ENCODE measurements around the gene TTC38.
"Not testable (repeated sequence)": the region's sequence is repeated elsewhere in the genome, so short reads cannot be mapped to it uniquely, and the experiment has no call there.

TTC38 gene

GRCh38 chr22:46312848-46313247 lies 45.0 kb downstream of the TTC38 start:
- H3K4me1 ChIP-seq (ENCODE audit: control insufficient read depth, insufficient read depth, low read length, poor library complexity, severe bottlenecking); H3K4me3 ChIP-seq (ENCODE audit: insufficient read depth, low read depth, low read length, poor library complexity, severe bottlenecking); H3K36me3 ChIP-seq (ENCODE audit: control insufficient read depth, insufficient read depth, low read length); H3K27me3 ChIP-seq (replicated peaks; ENCODE audit: control insufficient read depth, insufficient read depth, low read length, poor library complexity, severe bottlenecking); H3K27ac ChIP-seq (ENCODE audit: insufficient read depth, low read length, poor library complexity, severe bottlenecking); H3K9me3 ChIP-seq (ENCODE audit: control insufficient read depth, low read length); DNase-seq: not testable (repeated sequence)

GRCh38 chr22:46315976-46316375 lies 48.2 kb downstream of the TTC38 start:
- Histone ChIP-seq H3K36me3 (ENCODE audit: control insufficient read depth, insufficient read depth, low read length) (no peaks in the 10 kb centered on the region), H3K27me3 (replicated peaks; ENCODE audit: control insufficient read depth, insufficient read depth, low read length, poor library complexity, severe bottlenecking) (no peaks in the 10 kb centered on the region), H3K4me1 (ENCODE audit: control insufficient read depth, insufficient read depth, low read length, poor library complexity, severe bottlenecking) (no peaks in the 10 kb centered on the region), H3K9me3 (ENCODE audit: control insufficient read depth, low read length) (no peaks in the 10 kb centered on the region), H3K4me3 (ENCODE audit: insufficient read depth, low read depth, low read length, poor library complexity, severe bottlenecking) (no peak overlapping the region), H3K27ac (ENCODE audit: insufficient read depth, low read length, poor library complexity, severe bottlenecking) (no peak overlapping the region)
- no peak for DNase-seq

- DNase-seq, result no peak
- Histone ChIP-seq H3K4me3 (ENCODE audit: insufficient read depth, low read depth, low read length, poor library complexity, severe bottlenecking) (no peak overlapping the region), H3K27ac (ENCODE audit: insufficient read depth, low read length, poor library complexity, severe bottlenecking) (no peak overlapping the region), H3K36me3 (ENCODE audit: control insufficient read depth, insufficient read depth, low read length) (no peaks in the 10 kb centered on the region), H3K4me1 (ENCODE audit: control insufficient read depth, insufficient read depth, low read length, poor library complexity, severe bottlenecking) (no peaks in the 10 kb centered on the region), H3K9me3 (ENCODE audit: control insufficient read depth, low read length) (no peaks in the 10 kb centered on the region), H3K27me3 (replicated peaks; ENCODE audit: control insufficient read depth, insufficient read depth, low read length, poor library complexity, severe bottlenecking) (no peaks in the 10 kb centered on the region)
Observed at GRCh38 chr22:46317646-46318045, 49.8 kb downstream of the TTC38 start.

- DNase-seq, result no peak
- no peaks in the 10 kb centered on the region for H3K9me3 ChIP-seq (ENCODE audit: control insufficient read depth, low read length)
- no peaks in the 10 kb centered on the region for H3K4me1 ChIP-seq (ENCODE audit: control insufficient read depth, insufficient read depth, low read length, poor library complexity, severe bottlenecking)
- no peaks in the 10 kb centered on the region for H3K27me3 ChIP-seq (replicated peaks; ENCODE audit: control insufficient read depth, insufficient read depth, low read length, poor library complexity, severe bottlenecking)
- H3K27ac ChIP-seq (ENCODE audit: insufficient read depth, low read length, poor library complexity, severe bottlenecking), result no peak overlapping the region
- no peaks in the 10 kb centered on the region for H3K36me3 ChIP-seq (ENCODE audit: control insufficient read depth, insufficient read depth, low read length)
- no peak overlapping the region for H3K4me3 ChIP-seq (ENCODE audit: insufficient read depth, low read depth, low read length, poor library complexity, severe bottlenecking)
Observed at GRCh38 chr22:46318576-46318975, 50.8 kb downstream of the TTC38 start.

DNA sequence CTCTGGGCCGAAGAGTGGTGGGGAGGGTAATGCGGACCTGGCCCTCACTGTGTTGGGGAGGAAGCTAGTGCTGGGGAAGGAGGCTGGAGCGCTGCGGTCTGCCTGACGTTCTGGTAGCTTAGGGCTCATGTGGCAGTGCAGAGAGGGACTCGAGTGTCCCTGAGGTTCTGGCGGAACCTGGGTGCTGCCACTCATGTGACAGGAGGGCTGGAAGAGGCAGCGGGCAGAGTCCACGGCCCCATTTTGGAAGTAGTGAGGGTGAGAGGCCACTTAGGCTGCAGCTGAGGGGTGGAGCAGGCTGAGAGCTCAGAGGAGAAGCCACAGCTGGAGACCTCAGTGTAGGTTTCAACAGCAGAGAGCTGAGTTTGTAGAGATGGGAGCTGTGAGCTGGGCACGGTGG lies 51.5 kb downstream of the TTC38 start:
- H3K9me3 ChIP-seq (ENCODE audit: control insufficient read depth, low read length), result no peaks in the 10 kb centered on the region
- no peaks in the 10 kb centered on the region for H3K27me3 ChIP-seq (replicated peaks; ENCODE audit: control insufficient read depth, insufficient read depth, low read length, poor library complexity, severe bottlenecking)
- DNase-seq, result no peak
- H3K27ac ChIP-seq (ENCODE audit: insufficient read depth, low read length, poor library complexity, severe bottlenecking), result no peak overlapping the region
- no peak overlapping the region for H3K4me3 ChIP-seq (ENCODE audit: insufficient read depth, low read depth, low read length, poor library complexity, severe bottlenecking)
- no peaks in the 10 kb centered on the region for H3K36me3 ChIP-seq (ENCODE audit: control insufficient read depth, insufficient read depth, low read length)
- H3K4me1 ChIP-seq (ENCODE audit: control insufficient read depth, insufficient read depth, low read length, poor library complexity, severe bottlenecking), result no peaks in the 10 kb centered on the region

GRCh38 chr22:46320166-46320710 lies 52.4 kb downstream of the TTC38 start:
- no peak overlapping the region for H3K4me3 ChIP-seq (ENCODE audit: insufficient read depth, low read depth, low read length, poor library complexity, severe bottlenecking)
- no peaks in the 10 kb centered on the region for H3K9me3 ChIP-seq (ENCODE audit: control insufficient read depth, low read length)
- no peak for DNase-seq
- H3K4me1 ChIP-seq (ENCODE audit: control insufficient read depth, insufficient read depth, low read length, poor library complexity, severe bottlenecking), result no peaks in the 10 kb centered on the region
- no peaks in the 10 kb centered on the region for H3K27me3 ChIP-seq (replicated peaks; ENCODE audit: control insufficient read depth, insufficient read depth, low read length, poor library complexity, severe bottlenecking)
- H3K36me3 ChIP-seq (ENCODE audit: control insufficient read depth, insufficient read depth, low read length), result no peaks in the 10 kb centered on the region
- no peak overlapping the region for H3K27ac ChIP-seq (ENCODE audit: insufficient read depth, low read length, poor library complexity, severe bottlenecking)

DNA sequence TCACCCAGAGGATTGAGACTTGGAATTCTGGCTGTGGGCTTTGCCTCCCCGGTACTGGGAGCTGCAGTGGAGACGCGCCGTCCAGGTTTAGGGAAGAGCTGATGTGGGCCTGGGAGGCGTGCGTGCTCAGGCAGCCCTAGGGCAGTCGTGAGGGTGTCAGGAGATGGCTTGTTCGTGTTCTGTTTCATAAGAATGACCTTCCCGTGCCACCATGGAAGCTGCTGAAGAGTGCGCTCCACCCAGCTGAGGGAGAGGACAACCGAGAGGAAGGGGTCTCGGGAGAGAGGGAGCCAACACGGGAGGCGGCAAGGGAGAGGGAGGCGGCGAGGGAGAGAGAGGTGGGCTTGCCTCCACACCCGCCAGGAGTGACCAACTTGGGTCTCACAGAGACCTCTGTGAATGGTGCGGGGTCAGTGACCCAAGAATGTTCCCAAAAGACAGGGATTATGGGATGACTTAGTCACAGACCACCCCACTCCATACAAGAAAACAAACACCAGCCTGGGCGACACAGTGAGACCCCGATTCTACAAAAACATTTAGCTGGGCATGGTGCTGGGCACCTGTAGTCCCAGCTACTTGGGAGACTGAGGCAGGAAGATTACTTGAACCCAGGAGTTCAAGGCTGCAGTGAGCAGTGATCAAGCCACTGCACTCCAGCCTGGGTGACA lies 53.0 kb downstream of the TTC38 start:
- no peaks in the 10 kb centered on the region for H3K27me3 ChIP-seq (replicated peaks; ENCODE audit: control insufficient read depth, insufficient read depth, low read length, poor library complexity, severe bottlenecking)
- H3K36me3 ChIP-seq (ENCODE audit: control insufficient read depth, insufficient read depth, low read length), result no peaks in the 10 kb centered on the region
- H3K9me3 ChIP-seq (ENCODE audit: control insufficient read depth, low read length), result no peaks in the 10 kb centered on the region
- H3K4me1 ChIP-seq (ENCODE audit: control insufficient read depth, insufficient read depth, low read length, poor library complexity, severe bottlenecking), result no peaks in the 10 kb centered on the region
- no peak overlapping the region for H3K27ac ChIP-seq (ENCODE audit: insufficient read depth, low read length, poor library complexity, severe bottlenecking)
- no peak overlapping the region for H3K4me3 ChIP-seq (ENCODE audit: insufficient read depth, low read depth, low read length, poor library complexity, severe bottlenecking)
- DNase-seq, result no peak

GRCh38 chr22:46322711-46323110 lies 54.9 kb downstream of the TTC38 start:
- H3K36me3 ChIP-seq (ENCODE audit: control insufficient read depth, insufficient read depth, low read length), result no peaks in the 10 kb centered on the region
- H3K27me3 ChIP-seq (replicated peaks; ENCODE audit: control insufficient read depth, insufficient read depth, low read length, poor library complexity, severe bottlenecking), result no peaks in the 10 kb centered on the region
- no peaks in the 10 kb centered on the region for H3K9me3 ChIP-seq (ENCODE audit: control insufficient read depth, low read length)
- no peak for DNase-seq
- H3K4me1 ChIP-seq (ENCODE audit: control insufficient read depth, insufficient read depth, low read length, poor library complexity, severe bottlenecking), result no peaks in the 10 kb centered on the region
- H3K27ac ChIP-seq (ENCODE audit: insufficient read depth, low read length, poor library complexity, severe bottlenecking), result no peak overlapping the region
- H3K4me3 ChIP-seq (ENCODE audit: insufficient read depth, low read depth, low read length, poor library complexity, severe bottlenecking), result no peak overlapping the region

DNA sequence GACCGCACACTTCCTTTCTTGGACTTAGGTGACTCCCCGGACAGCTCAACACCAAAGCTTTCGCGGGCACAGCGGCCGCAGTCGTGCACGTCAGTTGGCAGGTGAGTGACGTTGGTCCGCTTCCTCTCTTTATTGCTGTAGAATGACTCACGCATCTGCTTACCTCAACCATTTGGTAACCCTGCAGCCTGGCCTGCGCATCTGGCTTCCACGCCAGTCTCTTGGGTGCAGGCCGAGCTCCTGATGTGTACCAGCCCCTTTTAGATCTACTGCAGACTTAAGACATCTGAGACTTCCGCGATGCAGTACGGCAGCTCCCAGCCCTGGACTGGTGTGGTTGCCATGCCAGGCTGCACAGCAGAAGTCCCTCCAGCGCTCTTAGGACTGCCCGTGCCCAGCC lies 55.4 kb downstream of the TTC38 start:
- Histone ChIP-seq H3K9me3 (ENCODE audit: control insufficient read depth, low read length) (no peaks in the 10 kb centered on the region), H3K27ac (ENCODE audit: insufficient read depth, low read length, poor library complexity, severe bottlenecking) (no peak overlapping the region), H3K4me1 (ENCODE audit: control insufficient read depth, insufficient read depth, low read length, poor library complexity, severe bottlenecking) (no peaks in the 10 kb centered on the region), H3K27me3 (replicated peaks; ENCODE audit: control insufficient read depth, insufficient read depth, low read length, poor library complexity, severe bottlenecking) (no peaks in the 10 kb centered on the region), H3K4me3 (ENCODE audit: insufficient read depth, low read depth, low read length, poor library complexity, severe bottlenecking) (no peak overlapping the region), H3K36me3 (ENCODE audit: control insufficient read depth, insufficient read depth, low read length) (no peaks in the 10 kb centered on the region)
- no peak for DNase-seq

- no peak for DNase-seq
Observed at GRCh38 chr22:46326066-46326680, 58.4 kb downstream of the TTC38 start.

More at GRCh38 chr22:46326066-46326680, 58.4 kb downstream of the TTC38 start:
- H3K36me3 ChIP-seq (ENCODE audit: control insufficient read depth, insufficient read depth, low read length), result no peaks in the 10 kb centered on the region
- no peak overlapping the region for H3K27ac ChIP-seq (ENCODE audit: insufficient read depth, low read length, poor library complexity, severe bottlenecking)
- no peak overlapping the region for H3K4me3 ChIP-seq (ENCODE audit: insufficient read depth, low read depth, low read length, poor library complexity, severe bottlenecking)
- no peaks in the 10 kb centered on the region for H3K27me3 ChIP-seq (replicated peaks; ENCODE audit: control insufficient read depth, insufficient read depth, low read length, poor library complexity, severe bottlenecking)
- no peaks in the 10 kb centered on the region for H3K9me3 ChIP-seq (ENCODE audit: control insufficient read depth, low read length)
- no peaks in the 10 kb centered on the region for H3K4me1 ChIP-seq (ENCODE audit: control insufficient read depth, insufficient read depth, low read length, poor library complexity, severe bottlenecking)

Measured in effector memory CD4-positive, alpha-beta T cell (primary cell).